Panc1 (cell line): ENCODE data around the gene EPHA3. TPM values are rescaled to one million over a fixed set of nuclear protein-coding genes. Genes with fewer than 3 reads are reported as not detected.

Source experiments
- ATAC-seq: fragments of 200-7000 bp; cut with Tn5 transposase; 2 replicates; pipeline ENCODE4 v1.9.1; 2020; ENCODE audit warnings: mild to moderate bottlenecking, moderate library complexity
- BruUV-seq: library from RNA; stranded (reverse); fragments of 400-500 nt; replicated peaks from 2 replicates; lab custom pipeline; 2021; lab: Mats Ljungman, UMichigan
- CTCF ChIA-PET: fragments of 300-600 bp; sonication (Branson Sonifier 250); formaldehyde crosslinking; loops from one replicate; lab custom pipeline; 2022; ENCODE audit warnings: antibody characterized with exemption; lab: Charles Lee
- POLR2A ChIA-PET: fragments of 300-600 bp; sonication (Branson Sonifier 250); formaldehyde crosslinking; loops from one replicate; lab custom pipeline; 2022; ENCODE audit warnings: antibody characterized with exemption; lab: Charles Lee
- DNase-seq: peaks from one replicate; pipeline ENCODE4 v3.0.0-alpha.2; 2010; ENCODE audit warnings: low read depth, low spot score
- H3K27ac ChIP-seq: 2 replicates; pipeline ENCODE4 v1.5.1; 2011; ENCODE audit warnings: mild to moderate bottlenecking, low read length, inconsistent platforms
- H3K27me3 ChIP-seq: fragments of 200-500 bp; sonication (Bioruptor generic); 2 replicates; pipeline ENCODE4 v1.6.0; 2014; ENCODE audit warnings: low read length, inconsistent platforms; ENCODE audit not compliant: control insufficient read depth, insufficient read depth
- H3K36me3 ChIP-seq: fragments of 200-500 bp; sonication (Bioruptor generic); 2 replicates; pipeline ENCODE4 v1.5.1; 2014; ENCODE audit warnings: inconsistent platforms, mild to moderate bottlenecking, low read length, moderate library complexity; ENCODE audit not compliant: control insufficient read depth, insufficient read depth
- H3K4me1 ChIP-seq: 2 replicates; pipeline ENCODE4 v1.5.1; 2011; ENCODE audit warnings: inconsistent platforms, mild to moderate bottlenecking, low read length, moderate library complexity; ENCODE audit not compliant: control insufficient read depth, insufficient read depth
- H3K4me3 ChIP-seq, 2 experiments: 2 replicates each; pipeline ENCODE4 v1.5.1; 2011 to 2012; ENCODE audit warnings: low read depth in 2 of 2, low read length in 2 of 2, mild to moderate bottlenecking in 2 of 2, inconsistent platforms in 1 of 2, moderate library complexity in 1 of 2
- H3K9me3 ChIP-seq: fragments of 200-500 bp; sonication (Bioruptor generic); 2 replicates; pipeline ENCODE4 v1.5.1; 2014; ENCODE audit warnings: low read depth, mild to moderate bottlenecking, inconsistent platforms, low read length, moderate library complexity; ENCODE audit not compliant: control insufficient read depth, insufficient read depth
- POLR2AphosphoS5 ChIP-seq: IDR thresholded peaks from 2 replicates; pipeline ENCODE4 v1.6.1; 2012; ENCODE audit warnings: mild to moderate bottlenecking, low read depth, low read length, moderate library complexity
- SIN3A ChIP-seq: IDR thresholded peaks from 2 replicates; pipeline ENCODE4 v1.6.1; 2012; ENCODE audit warnings: low read depth, mild to moderate bottlenecking, low read length, moderate library complexity, borderline replicate concordance; ENCODE audit not compliant: insufficient read depth
- TCF7L2 ChIP-seq: IDR thresholded peaks from 2 replicates; pipeline ENCODE4 v1.6.1; 2011; ENCODE audit warnings: mild to moderate bottlenecking, low read depth, low read length, inconsistent platforms
- in situ Hi-C: cut with HindIII; loops from 2 replicates; pipeline ENCODE4 v1.10.0; 2016; ENCODE audit warnings: low sequenced_read_pairs, low pct_unique_long_range_greater_than_20kb
- intact Hi-C: fragments of 100-400 bp; cut with micrococcal nuclease; formaldehyde crosslinking; loops from one replicate; pipeline ENCODE4 v1.10.0; 2022; ENCODE audit not compliant: unreplicated experiment
- total RNA-seq: library from RNA; stranded (reverse); gene quantifications from one replicate; pipeline ENCODE4 v1.2.1, GENCODE V29; 2021; ENCODE audit not compliant: unreplicated experiment
- TF ChIP-seq, protein P1 (sequence below), 2 experiments: IDR thresholded peaks; 2 replicates each; pipeline ENCODE4 v1.6.1; 2011 to 2012; ENCODE audit warnings: low read depth in 2 of 2, control low read depth in 1 of 2, low read length in 1 of 2, mild to moderate bottlenecking in 1 of 2, moderate library complexity in 1 of 2; ENCODE audit not compliant: insufficient read depth in 1 of 2
- TF ChIP-seq, protein P2 (sequence below): fragments of 450-650 bp; IDR thresholded peaks from 2 replicates; pipeline ENCODE4 v1.5.1; 2017; ENCODE audit warnings: mild to moderate bottlenecking

The EPHA3 gene
- total RNA-seq, 1 experiment from 2014 or later, result 0.05 TPM

GRCh38 chr3:89164774-89165173, 57.4 kb downstream of the EPHA3 start:
- no TSS peak for BruUV-seq
- no peak for DNase-seq
- CTCF ChIA-PET, result no interaction called here
- Histone ChIP-seq H3K36me3 (no peaks in the 10 kb centered on the region), H3K27ac (no peak overlapping the region), H3K4me1 (no peaks in the 10 kb centered on the region), H3K27me3 (no peaks in the 10 kb centered on the region), H3K4me3 (no peak overlapping the region), H3K9me3 (no peaks in the 10 kb centered on the region)
- TF ChIP-seq SIN3A (no peak), POLR2AphosphoS5 (no peak), TCF7L2 (no peak)
- TF ChIP-seq, protein P1, sequence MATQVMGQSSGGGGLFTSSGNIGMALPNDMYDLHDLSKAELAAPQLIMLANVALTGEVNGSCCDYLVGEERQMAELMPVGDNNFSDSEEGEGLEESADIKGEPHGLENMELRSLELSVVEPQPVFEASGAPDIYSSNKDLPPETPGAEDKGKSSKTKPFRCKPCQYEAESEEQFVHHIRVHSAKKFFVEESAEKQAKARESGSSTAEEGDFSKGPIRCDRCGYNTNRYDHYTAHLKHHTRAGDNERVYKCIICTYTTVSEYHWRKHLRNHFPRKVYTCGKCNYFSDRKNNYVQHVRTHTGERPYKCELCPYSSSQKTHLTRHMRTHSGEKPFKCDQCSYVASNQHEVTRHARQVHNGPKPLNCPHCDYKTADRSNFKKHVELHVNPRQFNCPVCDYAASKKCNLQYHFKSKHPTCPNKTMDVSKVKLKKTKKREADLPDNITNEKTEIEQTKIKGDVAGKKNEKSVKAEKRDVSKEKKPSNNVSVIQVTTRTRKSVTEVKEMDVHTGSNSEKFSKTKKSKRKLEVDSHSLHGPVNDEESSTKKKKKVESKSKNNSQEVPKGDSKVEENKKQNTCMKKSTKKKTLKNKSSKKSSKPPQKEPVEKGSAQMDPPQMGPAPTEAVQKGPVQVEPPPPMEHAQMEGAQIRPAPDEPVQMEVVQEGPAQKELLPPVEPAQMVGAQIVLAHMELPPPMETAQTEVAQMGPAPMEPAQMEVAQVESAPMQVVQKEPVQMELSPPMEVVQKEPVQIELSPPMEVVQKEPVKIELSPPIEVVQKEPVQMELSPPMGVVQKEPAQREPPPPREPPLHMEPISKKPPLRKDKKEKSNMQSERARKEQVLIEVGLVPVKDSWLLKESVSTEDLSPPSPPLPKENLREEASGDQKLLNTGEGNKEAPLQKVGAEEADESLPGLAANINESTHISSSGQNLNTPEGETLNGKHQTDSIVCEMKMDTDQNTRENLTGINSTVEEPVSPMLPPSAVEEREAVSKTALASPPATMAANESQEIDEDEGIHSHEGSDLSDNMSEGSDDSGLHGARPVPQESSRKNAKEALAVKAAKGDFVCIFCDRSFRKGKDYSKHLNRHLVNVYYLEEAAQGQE (IDR thresholded peaks at IDR 0.05; ENCODE audit: insufficient read depth in 1 of 2, low read depth in 2 of 2, low read length in 1 of 2), result no peak
- TF ChIP-seq, protein P2, sequence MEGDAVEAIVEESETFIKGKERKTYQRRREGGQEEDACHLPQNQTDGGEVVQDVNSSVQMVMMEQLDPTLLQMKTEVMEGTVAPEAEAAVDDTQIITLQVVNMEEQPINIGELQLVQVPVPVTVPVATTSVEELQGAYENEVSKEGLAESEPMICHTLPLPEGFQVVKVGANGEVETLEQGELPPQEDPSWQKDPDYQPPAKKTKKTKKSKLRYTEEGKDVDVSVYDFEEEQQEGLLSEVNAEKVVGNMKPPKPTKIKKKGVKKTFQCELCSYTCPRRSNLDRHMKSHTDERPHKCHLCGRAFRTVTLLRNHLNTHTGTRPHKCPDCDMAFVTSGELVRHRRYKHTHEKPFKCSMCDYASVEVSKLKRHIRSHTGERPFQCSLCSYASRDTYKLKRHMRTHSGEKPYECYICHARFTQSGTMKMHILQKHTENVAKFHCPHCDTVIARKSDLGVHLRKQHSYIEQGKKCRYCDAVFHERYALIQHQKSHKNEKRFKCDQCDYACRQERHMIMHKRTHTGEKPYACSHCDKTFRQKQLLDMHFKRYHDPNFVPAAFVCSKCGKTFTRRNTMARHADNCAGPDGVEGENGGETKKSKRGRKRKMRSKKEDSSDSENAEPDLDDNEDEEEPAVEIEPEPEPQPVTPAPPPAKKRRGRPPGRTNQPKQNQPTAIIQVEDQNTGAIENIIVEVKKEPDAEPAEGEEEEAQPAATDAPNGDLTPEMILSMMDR, result no peak
- in situ Hi-C loops, result no loop called here
- intact Hi-C loops, result no loop called here
- no peak for ATAC-seq
- POLR2A ChIA-PET, result no interaction called here

GRCh38 chr3:89165636-89166263, 58.3 kb downstream of the EPHA3 start:
- no TSS peak for BruUV-seq
- POLR2A ChIA-PET, result no interaction called here
- no peak for DNase-seq
- TF ChIP-seq, protein P1 (IDR thresholded peaks at IDR 0.05; ENCODE audit: insufficient read depth in 1 of 2, low read depth in 2 of 2, low read length in 1 of 2), result no peak
- TF ChIP-seq POLR2AphosphoS5 (no peak), SIN3A (no peak), TCF7L2 (no peak)
- TF ChIP-seq, protein P2, result no peak
- no peak overlapping the region for H3K27ac ChIP-seq
- no peaks in the 10 kb centered on the region for H3K4me1 ChIP-seq
- CTCF ChIA-PET, result no interaction called here
- no peak overlapping the region for H3K4me3 ChIP-seq
- intact Hi-C loops, result no loop called here
- in situ Hi-C loops, result no loop called here
- H3K36me3 ChIP-seq, result no peaks in the 10 kb centered on the region
- H3K9me3 ChIP-seq, result no peaks in the 10 kb centered on the region
- no peaks in the 10 kb centered on the region for H3K27me3 ChIP-seq
- no peak for ATAC-seq
